ENCODE measurements around the gene C19orf81. TPM values are rescaled to one million over a fixed set of nuclear protein-coding genes. Genes with fewer than 3 reads are reported as not detected.

Gene C19orf81
- total RNA-seq, 4 donors from 2014 or later, result not detected

DNA sequence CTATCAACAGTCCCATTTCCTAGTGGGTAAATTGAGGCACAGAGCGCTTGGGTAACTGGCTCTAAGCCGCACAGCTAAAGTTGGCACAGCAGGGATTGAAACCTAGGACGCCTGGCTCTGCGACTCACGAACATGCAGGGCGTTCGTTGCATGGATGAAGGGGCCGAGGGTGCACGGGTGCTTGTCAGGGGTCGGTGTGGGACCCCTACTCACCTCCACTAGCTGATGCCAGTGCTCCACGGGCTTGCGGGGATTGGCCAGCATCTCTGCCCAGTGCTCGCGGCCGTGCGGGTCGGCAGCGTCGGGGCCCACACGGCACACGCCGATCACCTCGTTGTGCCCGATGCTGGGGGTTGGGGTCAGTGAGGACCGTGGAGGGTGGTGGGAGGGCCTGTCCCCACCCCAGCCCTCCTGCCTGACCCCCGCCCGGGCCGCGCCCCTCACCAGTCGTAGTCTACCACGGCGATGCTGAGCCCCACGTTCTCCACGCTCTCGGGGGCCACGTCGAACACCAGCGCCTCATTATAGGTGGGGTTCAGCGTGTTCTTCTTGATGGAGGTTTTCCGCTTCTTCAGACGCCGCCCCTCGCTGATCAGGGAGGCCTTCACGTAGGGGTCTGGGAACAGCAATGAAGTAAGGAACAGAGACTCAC lies 24.2 kb upstream of the C19orf81 start:
- no peaks in the 10 kb centered on the region for H3K4me1 ChIP-seq
- H3K36me3 ChIP-seq, result no peaks in the 10 kb centered on the region
- intact Hi-C loops (cut with DNase I; ENCODE audit: low total_unique reads), result no loop called here
- no peak overlapping the region for H3K4me3 ChIP-seq
- TF ChIP-seq, protein P1, sequence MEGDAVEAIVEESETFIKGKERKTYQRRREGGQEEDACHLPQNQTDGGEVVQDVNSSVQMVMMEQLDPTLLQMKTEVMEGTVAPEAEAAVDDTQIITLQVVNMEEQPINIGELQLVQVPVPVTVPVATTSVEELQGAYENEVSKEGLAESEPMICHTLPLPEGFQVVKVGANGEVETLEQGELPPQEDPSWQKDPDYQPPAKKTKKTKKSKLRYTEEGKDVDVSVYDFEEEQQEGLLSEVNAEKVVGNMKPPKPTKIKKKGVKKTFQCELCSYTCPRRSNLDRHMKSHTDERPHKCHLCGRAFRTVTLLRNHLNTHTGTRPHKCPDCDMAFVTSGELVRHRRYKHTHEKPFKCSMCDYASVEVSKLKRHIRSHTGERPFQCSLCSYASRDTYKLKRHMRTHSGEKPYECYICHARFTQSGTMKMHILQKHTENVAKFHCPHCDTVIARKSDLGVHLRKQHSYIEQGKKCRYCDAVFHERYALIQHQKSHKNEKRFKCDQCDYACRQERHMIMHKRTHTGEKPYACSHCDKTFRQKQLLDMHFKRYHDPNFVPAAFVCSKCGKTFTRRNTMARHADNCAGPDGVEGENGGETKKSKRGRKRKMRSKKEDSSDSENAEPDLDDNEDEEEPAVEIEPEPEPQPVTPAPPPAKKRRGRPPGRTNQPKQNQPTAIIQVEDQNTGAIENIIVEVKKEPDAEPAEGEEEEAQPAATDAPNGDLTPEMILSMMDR (IDR thresholded peaks at IDR 0.05), result no peak
- TF ChIP-seq POLR2A (IDR thresholded peaks at IDR 0.05), result no peak
- no peak for DNase-seq
- no peaks in the 10 kb centered on the region for H3K27me3 ChIP-seq
- H3K9me3 ChIP-seq, result no peaks in the 10 kb centered on the region
- no peak overlapping the region for H3K27ac ChIP-seq

DNA sequence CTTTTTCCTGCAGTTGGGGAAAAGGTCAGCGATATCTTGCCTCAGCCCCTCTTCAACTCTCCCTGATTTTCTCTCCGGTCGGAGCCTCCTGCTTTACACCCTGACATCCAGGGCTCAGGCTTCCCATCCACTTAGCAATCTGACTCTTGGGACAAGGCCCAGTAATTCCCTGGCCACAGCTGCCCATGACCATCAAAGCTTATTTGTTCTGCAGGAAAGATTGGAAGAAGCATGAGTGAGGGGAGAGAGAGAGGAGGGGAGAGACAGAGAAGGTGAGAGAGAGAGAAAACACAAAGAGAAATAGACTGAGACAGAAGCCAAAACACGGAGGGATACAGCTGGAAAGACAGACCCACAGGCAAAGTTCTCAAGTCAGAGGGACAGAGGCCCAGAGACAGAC lies 23.2 kb upstream of the C19orf81 start:
- Histone ChIP-seq H3K27ac (no peak overlapping the region), H3K4me3 (no peak overlapping the region), H3K36me3 (no peaks in the 10 kb centered on the region), H3K4me1 (no peaks in the 10 kb centered on the region), H3K9me3 (no peaks in the 10 kb centered on the region), H3K27me3 (no peaks in the 10 kb centered on the region)
- no peak for TF ChIP-seq POLR2A (IDR thresholded peaks at IDR 0.05)
- TF ChIP-seq, protein P1 (IDR thresholded peaks at IDR 0.05), result no peak
- no peak for DNase-seq
- intact Hi-C loops (cut with DNase I; ENCODE audit: low total_unique reads), result no loop called here

DNA sequence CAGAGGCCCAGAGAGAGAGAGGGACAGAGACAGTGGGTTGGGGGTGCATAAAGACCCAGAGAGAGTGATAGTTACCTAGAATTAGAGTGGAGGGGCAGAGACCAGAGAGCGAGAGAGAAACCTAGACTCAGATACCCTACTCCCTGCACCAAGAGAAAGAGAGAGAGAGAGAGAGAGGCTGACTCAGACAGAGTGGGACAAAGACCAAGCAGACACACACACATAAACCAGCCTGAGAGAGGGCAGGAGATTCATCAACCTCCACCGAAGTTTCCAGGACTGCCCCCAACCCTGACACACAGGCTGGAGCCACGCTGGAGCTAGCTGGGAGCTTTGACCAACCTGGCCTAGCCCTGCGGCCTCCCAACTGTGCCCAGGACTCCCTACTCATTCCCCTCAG lies 22.4 kb upstream of the C19orf81 start:
- intact Hi-C loops (cut with DNase I; ENCODE audit: low total_unique reads), result no loop called here
- Histone ChIP-seq H3K4me1 (no peaks in the 10 kb centered on the region), H3K4me3 (no peak overlapping the region), H3K27me3 (no peaks in the 10 kb centered on the region), H3K36me3 (no peaks in the 10 kb centered on the region), H3K27ac (no peak overlapping the region), H3K9me3 (no peaks in the 10 kb centered on the region)
- DNase-seq, result no peak
- no peak for TF ChIP-seq POLR2A (IDR thresholded peaks at IDR 0.05)
- TF ChIP-seq, protein P1 (IDR thresholded peaks at IDR 0.05), result no peak

DNA sequence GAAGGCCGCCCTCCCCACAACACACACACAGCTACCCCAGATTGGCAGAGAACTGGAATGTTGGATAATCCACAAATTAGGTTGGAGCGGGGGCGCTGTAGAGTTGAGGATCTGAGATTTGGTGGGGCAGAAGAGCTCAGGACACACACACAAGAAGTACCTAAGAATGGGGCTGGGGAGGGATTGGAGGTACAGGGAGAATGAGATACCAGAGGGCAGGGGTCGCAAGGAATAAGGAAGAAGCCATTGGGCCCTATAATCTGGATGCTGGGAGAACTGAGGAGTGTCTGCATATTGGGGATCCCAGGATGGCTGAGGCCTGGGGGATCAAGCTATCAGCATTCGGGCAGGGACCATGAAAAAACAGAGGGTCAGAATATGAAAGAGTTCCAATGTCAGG lies 21.1 kb upstream of the C19orf81 start:
- no peak for DNase-seq
- no peaks in the 10 kb centered on the region for H3K9me3 ChIP-seq
- intact Hi-C loops (cut with DNase I; ENCODE audit: low total_unique reads), result no loop called here
- TF ChIP-seq, protein P1 (IDR thresholded peaks at IDR 0.05), result no peak
- TF ChIP-seq POLR2A (IDR thresholded peaks at IDR 0.05), result no peak
- H3K27me3 ChIP-seq, result no peaks in the 10 kb centered on the region
- no peaks in the 10 kb centered on the region for H3K4me1 ChIP-seq
- no peaks in the 10 kb centered on the region for H3K36me3 ChIP-seq
- no peak overlapping the region for H3K27ac ChIP-seq
- H3K4me3 ChIP-seq, result no peak overlapping the region

DNA sequence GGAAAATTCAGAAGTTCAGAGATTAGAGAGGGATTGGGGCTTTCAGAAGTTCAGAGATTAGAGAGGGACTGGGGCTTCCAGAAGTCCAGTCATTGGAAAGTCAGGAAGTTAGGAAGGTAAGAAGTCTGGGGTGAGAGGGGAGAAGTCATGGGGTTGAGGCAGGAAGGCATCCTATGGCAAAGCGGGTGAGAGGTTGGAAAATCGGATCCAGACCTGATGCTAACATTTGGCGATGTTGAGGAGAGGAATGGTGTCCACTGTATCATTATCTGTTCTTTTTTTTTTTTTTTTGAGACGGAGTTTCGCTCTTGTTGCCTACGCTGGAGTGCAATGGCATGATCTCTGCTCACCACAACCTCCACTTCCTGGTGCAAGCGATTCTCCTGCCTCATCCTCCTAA lies 20.7 kb upstream of the C19orf81 start:
- TF ChIP-seq, protein P1 (IDR thresholded peaks at IDR 0.05), result no peak
- TF ChIP-seq POLR2A (IDR thresholded peaks at IDR 0.05), result no peak
- no peaks in the 10 kb centered on the region for H3K4me1 ChIP-seq

More for the DNA sequence above, 20.7 kb upstream of the C19orf81 start:
- Histone ChIP-seq H3K27ac (no peak overlapping the region), H3K27me3 (no peaks in the 10 kb centered on the region), H3K9me3 (no peaks in the 10 kb centered on the region), H3K36me3 (no peaks in the 10 kb centered on the region), H3K4me3 (no peak overlapping the region)
- no peak for DNase-seq
- intact Hi-C loops (cut with DNase I; ENCODE audit: low total_unique reads), result no loop called here
